ENCODE measurements around the gene MTMR6. TPM values are rescaled to one million over a fixed set of nuclear protein-coding genes. Genes with fewer than 3 reads are reported as not detected.

The MTMR6 gene
- total RNA-seq, 1 experiment from 2014 or later = 28.9 TPM

DNA sequence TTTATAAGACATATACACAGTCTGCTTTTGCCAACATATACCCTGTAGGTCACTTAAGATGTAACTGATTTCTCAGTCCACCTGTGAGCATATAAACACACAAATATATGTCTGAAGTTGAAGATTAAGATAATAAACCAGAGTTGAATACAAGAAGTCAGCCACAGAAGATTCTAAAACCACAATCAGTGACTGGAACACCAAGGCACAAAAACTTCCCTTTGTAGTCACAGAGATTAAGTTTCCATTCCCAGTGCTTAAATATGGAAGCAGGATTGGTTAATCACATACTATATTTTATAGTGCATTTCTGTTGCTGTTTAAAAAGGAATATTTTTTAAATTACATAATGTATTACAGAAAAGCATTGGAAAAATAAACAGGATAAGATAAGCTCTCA, 39.9 kb downstream of the MTMR6 start:
- Histone ChIP-seq H3K4me1 (ENCODE audit: insufficient read depth, low read length, poor library complexity, severe bottlenecking) (peaks cover 22% of the 10 kb centered on the region), H3K9me3 (ENCODE audit: low read depth, low read length, poor library complexity, severe bottlenecking) (no peaks in the 10 kb centered on the region), H3K27ac (ENCODE audit: low read depth, low read length, poor library complexity, severe bottlenecking) (no peak overlapping the region), H3K4me3 (ENCODE audit: low read depth, low read length, poor library complexity, severe bottlenecking) (no peak overlapping the region), H3K36me3 (ENCODE audit: insufficient read depth, low read length, poor library complexity, severe bottlenecking) (peaks cover 15% of the 10 kb centered on the region), H3K27me3 (replicated peaks; ENCODE audit: insufficient read depth, low read depth, low read length, poor library complexity) (no peaks in the 10 kb centered on the region)
- CTCF ChIA-PET = no interaction called here
- no TSS peak for BruUV-seq (replicated peaks)
- intact Hi-C loops (cut with micrococcal nuclease; ENCODE audit: unreplicated experiment) = loop anchor here (10.0 kb wide), 1 partner anchor 133 kb away; no protein-coding TSS in a partner anchor
- TF ChIP-seq, protein P1, sequence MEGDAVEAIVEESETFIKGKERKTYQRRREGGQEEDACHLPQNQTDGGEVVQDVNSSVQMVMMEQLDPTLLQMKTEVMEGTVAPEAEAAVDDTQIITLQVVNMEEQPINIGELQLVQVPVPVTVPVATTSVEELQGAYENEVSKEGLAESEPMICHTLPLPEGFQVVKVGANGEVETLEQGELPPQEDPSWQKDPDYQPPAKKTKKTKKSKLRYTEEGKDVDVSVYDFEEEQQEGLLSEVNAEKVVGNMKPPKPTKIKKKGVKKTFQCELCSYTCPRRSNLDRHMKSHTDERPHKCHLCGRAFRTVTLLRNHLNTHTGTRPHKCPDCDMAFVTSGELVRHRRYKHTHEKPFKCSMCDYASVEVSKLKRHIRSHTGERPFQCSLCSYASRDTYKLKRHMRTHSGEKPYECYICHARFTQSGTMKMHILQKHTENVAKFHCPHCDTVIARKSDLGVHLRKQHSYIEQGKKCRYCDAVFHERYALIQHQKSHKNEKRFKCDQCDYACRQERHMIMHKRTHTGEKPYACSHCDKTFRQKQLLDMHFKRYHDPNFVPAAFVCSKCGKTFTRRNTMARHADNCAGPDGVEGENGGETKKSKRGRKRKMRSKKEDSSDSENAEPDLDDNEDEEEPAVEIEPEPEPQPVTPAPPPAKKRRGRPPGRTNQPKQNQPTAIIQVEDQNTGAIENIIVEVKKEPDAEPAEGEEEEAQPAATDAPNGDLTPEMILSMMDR (conservative IDR thresholded peaks at IDR 0.05; ENCODE audit: low read depth, low read length) = no peak
- TF ChIP-seq EZH2 (IDR thresholded peaks at IDR 0.05; ENCODE audit: borderline replicate concordance, low read depth, low read length, poor library complexity, severe bottlenecking) = no peak
- POLR2A ChIA-PET (ENCODE audit: low non-redundant PET) = no interaction called here
- no peak for DNase-seq (ENCODE audit: low spot score)

DNA sequence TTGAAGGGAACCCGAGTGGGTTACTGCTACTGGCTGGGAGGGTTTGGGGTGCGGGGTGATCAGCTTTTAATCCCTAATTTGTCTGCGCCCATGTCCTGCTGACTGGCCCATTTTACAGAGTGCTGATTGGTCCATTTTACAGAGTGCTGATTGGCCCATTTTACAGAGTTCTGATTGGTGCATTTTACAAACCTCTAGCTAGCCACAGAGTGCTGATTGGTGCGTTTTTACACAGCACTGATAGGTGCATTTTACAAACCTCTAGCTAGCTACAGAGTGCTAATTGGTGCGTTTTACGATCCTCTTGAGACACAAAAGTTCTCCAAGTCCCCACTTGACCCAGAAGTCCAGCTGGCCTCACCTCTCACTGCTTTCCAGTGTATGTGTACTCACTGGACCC, 43.2 kb downstream of the MTMR6 start:
- H3K27ac ChIP-seq (ENCODE audit: low read depth, low read length, poor library complexity, severe bottlenecking) = no peak overlapping the region
- DNase-seq (ENCODE audit: low spot score) = no peak
- TF ChIP-seq EZH2 (IDR thresholded peaks at IDR 0.05; ENCODE audit: borderline replicate concordance, low read depth, low read length, poor library complexity, severe bottlenecking) = no peak
- TF ChIP-seq, protein P1 (conservative IDR thresholded peaks at IDR 0.05; ENCODE audit: low read depth, low read length) = no peak
- POLR2A ChIA-PET (ENCODE audit: low non-redundant PET) = no interaction called here
- H3K27me3 ChIP-seq (replicated peaks; ENCODE audit: insufficient read depth, low read depth, low read length, poor library complexity) = no peaks in the 10 kb centered on the region
- peaks cover 3% of the 10 kb centered on the region for H3K36me3 ChIP-seq (ENCODE audit: insufficient read depth, low read length, poor library complexity, severe bottlenecking)
- no peak overlapping the region for H3K4me3 ChIP-seq (ENCODE audit: low read depth, low read length, poor library complexity, severe bottlenecking)
- CTCF ChIA-PET = no interaction called here
- H3K9me3 ChIP-seq (ENCODE audit: low read depth, low read length, poor library complexity, severe bottlenecking) = no peaks in the 10 kb centered on the region
- peaks cover 19% of the 10 kb centered on the region for H3K4me1 ChIP-seq (ENCODE audit: insufficient read depth, low read length, poor library complexity, severe bottlenecking)
- BruUV-seq (replicated peaks) = no TSS peak
- intact Hi-C loops (cut with micrococcal nuclease; ENCODE audit: unreplicated experiment) = loop anchor here (10.0 kb wide), 1 partner anchor 129 kb away; no protein-coding TSS in a partner anchor

DNA sequence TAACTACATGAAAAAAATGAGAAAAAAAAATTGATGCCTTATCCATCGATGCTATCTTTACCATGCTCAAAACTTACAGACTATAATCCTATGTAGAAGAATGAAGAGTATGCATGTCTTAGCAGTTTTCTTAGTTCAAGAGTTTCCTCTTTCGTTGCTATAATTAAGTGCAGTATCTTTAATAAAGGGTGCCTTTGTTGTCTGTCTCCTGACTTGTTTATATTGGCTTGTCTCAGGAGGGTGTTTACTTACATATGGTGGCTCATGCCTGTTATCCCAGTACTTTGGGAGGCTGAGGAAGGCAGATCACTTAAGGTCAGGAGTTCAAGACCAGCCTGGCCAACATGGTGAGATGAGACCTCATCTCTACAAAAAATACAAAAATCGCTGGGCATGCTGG, 44.3 kb downstream of the MTMR6 start:
- H3K27ac ChIP-seq (ENCODE audit: low read depth, low read length, poor library complexity, severe bottlenecking) = no peak overlapping the region
- H3K9me3 ChIP-seq (ENCODE audit: low read depth, low read length, poor library complexity, severe bottlenecking) = no peaks in the 10 kb centered on the region
- H3K4me1 ChIP-seq (ENCODE audit: insufficient read depth, low read length, poor library complexity, severe bottlenecking) = peaks cover 7% of the 10 kb centered on the region
- no peaks in the 10 kb centered on the region for H3K27me3 ChIP-seq (replicated peaks; ENCODE audit: insufficient read depth, low read depth, low read length, poor library complexity)
- TF ChIP-seq, protein P1 (conservative IDR thresholded peaks at IDR 0.05; ENCODE audit: low read depth, low read length) = no peak
- TF ChIP-seq EZH2 (IDR thresholded peaks at IDR 0.05; ENCODE audit: borderline replicate concordance, low read depth, low read length, poor library complexity, severe bottlenecking) = no peak
- CTCF ChIA-PET = no interaction called here
- no peak overlapping the region for H3K4me3 ChIP-seq (ENCODE audit: low read depth, low read length, poor library complexity, severe bottlenecking)
- intact Hi-C loops (cut with micrococcal nuclease; ENCODE audit: unreplicated experiment) = loop anchor here (10.0 kb wide), 1 partner anchor 128 kb away; no protein-coding TSS in a partner anchor
- POLR2A ChIA-PET (ENCODE audit: low non-redundant PET) = no interaction called here
- no peak for DNase-seq (ENCODE audit: low spot score)
- H3K36me3 ChIP-seq (ENCODE audit: insufficient read depth, low read length, poor library complexity, severe bottlenecking) = no peaks in the 10 kb centered on the region
- BruUV-seq (replicated peaks) = no TSS peak
